ENCODE measurements around the gene CDC42SE2. TPM values are rescaled to one million over a fixed set of nuclear protein-coding genes. Genes with fewer than 3 reads are reported as not detected.

CDC42SE2 gene
- total RNA-seq, 2 donors from 2014 or later = 74.2 to 110 TPM

DNA sequence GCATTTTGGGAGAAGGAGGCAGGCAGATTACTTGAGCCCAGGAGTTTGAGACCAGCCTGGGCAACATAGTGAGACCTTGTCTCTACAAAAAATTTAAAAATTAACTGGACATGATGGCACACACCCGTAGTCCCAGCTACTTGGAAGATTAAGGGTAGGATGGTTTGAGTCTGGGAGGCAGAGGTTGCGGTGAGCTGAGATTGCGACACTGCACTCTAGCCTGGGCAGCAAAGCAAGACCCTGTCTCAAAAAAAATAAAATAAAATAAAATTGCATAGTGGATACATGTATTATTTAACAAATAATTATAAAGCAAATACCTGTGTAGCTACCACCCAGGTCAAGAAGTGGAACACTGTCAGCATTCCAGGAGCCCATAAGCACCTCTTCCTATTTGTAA is 90.1 kb downstream of the CDC42SE2 start:
- H3K4me3 ChIP-seq = no peak overlapping the region
- H3K36me3 ChIP-seq = no peaks in the 10 kb centered on the region
- no peak overlapping the region for H3K9ac ChIP-seq (ENCODE audit: low read depth in 2 of 2, low read length in 2 of 2)
- TF ChIP-seq, protein P1, sequence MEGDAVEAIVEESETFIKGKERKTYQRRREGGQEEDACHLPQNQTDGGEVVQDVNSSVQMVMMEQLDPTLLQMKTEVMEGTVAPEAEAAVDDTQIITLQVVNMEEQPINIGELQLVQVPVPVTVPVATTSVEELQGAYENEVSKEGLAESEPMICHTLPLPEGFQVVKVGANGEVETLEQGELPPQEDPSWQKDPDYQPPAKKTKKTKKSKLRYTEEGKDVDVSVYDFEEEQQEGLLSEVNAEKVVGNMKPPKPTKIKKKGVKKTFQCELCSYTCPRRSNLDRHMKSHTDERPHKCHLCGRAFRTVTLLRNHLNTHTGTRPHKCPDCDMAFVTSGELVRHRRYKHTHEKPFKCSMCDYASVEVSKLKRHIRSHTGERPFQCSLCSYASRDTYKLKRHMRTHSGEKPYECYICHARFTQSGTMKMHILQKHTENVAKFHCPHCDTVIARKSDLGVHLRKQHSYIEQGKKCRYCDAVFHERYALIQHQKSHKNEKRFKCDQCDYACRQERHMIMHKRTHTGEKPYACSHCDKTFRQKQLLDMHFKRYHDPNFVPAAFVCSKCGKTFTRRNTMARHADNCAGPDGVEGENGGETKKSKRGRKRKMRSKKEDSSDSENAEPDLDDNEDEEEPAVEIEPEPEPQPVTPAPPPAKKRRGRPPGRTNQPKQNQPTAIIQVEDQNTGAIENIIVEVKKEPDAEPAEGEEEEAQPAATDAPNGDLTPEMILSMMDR (IDR thresholded peaks at IDR 0.05) = no peak
- DNase-seq = no peak
- H3K27me3 ChIP-seq = no peaks in the 10 kb centered on the region
- H3K27ac ChIP-seq = no peak overlapping the region
- intact Hi-C loops (cut with DNase I) = no loop called here
- H3K9me3 ChIP-seq = no peaks in the 10 kb centered on the region
- no peaks in the 10 kb centered on the region for H3K4me1 ChIP-seq

DNA sequence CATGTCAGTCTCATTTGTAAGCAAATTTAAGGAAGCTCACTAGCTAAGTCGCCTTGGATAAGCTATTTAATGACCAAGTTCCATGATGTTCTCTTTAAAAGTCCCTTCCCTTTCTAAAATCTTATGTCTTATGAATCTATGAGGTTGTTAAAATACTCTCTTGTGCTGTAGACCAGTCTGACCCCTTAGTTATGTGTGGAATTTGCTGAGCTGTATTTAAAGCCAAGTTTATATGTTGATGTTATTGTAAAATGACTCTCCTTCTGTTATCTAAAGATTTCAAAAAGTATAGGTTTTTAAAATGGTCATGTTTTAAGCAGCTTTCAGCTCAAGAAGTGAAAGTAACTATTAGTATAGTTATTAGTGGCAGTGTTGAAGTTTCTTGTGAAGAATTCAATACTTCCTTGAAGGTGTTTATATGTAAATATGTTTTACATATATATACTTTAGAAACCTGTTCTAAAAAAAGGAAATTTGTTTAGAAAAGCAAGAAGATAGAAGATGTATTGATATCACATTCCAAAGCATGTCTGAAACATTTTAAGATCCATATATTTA is 92.2 kb downstream of the CDC42SE2 start:
- intact Hi-C loops (cut with DNase I) = no loop called here
- H3K27ac ChIP-seq = no peak overlapping the region
- H3K9me3 ChIP-seq = no peaks in the 10 kb centered on the region
- no peak for DNase-seq
- H3K36me3 ChIP-seq = no peaks in the 10 kb centered on the region
- TF ChIP-seq, protein P1 (IDR thresholded peaks at IDR 0.05) = no peak
- H3K4me1 ChIP-seq = no peaks in the 10 kb centered on the region
- no peak overlapping the region for H3K9ac ChIP-seq (ENCODE audit: low read depth in 2 of 2, low read length in 2 of 2)
- no peak overlapping the region for H3K4me3 ChIP-seq
- no peaks in the 10 kb centered on the region for H3K27me3 ChIP-seq

DNA sequence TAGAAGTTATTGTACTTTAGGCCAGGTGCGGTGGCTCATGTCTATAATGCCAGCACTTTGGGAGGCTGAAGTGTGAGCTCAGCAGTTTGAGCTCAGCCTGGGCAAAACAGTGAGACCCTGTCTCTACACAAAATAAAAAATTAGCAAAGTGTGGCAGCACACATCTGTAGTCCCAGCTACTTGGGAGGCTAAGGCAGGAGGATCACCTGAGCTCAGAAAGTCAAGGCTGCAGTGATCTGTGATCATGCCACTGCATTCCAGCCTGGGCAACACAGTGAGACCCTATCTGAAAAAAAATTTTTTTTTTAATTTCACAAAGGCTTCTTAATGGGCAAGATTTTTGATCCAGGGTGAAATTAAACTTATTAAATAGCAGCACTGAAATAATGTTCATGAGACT is 92.8 kb downstream of the CDC42SE2 start:
- intact Hi-C loops (cut with DNase I) = no loop called here
- no peak overlapping the region for H3K4me3 ChIP-seq
- no peak for DNase-seq
- H3K27me3 ChIP-seq = no peaks in the 10 kb centered on the region
- H3K4me1 ChIP-seq = no peaks in the 10 kb centered on the region
- H3K27ac ChIP-seq = no peak overlapping the region
- no peak overlapping the region for H3K9ac ChIP-seq (ENCODE audit: low read depth in 2 of 2, low read length in 2 of 2)
- TF ChIP-seq, protein P1 (IDR thresholded peaks at IDR 0.05) = no peak
- H3K36me3 ChIP-seq = no peaks in the 10 kb centered on the region
- H3K9me3 ChIP-seq = no peaks in the 10 kb centered on the region

DNA sequence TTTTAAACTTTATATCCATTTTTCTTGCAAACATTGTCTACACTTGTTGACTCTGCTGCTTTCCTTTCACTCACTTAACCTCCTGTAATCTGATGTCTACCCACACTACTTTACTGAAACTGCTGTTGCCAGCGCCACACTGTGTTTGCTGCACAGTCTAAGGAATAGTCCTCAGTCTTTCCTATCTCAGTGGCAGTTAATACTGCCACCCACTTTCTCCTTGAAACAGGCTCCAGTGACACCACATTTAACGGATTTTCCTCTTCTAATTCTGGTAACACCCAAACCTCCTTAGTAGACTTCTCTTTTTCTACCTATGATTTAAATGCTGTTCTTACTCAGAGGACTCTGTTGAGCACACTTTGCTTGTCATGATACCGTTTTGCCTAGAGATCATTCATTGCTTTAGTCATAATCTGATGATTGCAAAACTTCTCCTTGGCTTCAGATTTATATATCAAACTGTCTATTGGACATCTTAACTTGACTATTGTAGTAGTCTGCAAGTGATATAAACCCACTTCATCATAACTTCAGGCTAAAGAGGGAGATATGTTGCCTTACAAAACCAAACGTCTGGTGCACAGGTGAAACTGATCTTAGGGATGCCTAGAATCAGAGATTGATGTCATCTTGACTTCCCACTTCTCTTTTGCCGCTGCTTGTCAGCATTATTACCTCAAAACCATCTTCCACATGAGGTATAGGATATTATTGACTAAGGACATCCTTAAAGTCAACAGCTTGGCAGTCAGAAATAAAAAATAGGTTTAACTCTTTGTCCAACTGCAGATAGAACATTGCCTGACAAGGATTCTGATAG is 94.1 kb downstream of the CDC42SE2 start:
- no peak overlapping the region for H3K27ac ChIP-seq
- DNase-seq = no peak
- TF ChIP-seq, protein P1 (IDR thresholded peaks at IDR 0.05) = no peak

DNA sequence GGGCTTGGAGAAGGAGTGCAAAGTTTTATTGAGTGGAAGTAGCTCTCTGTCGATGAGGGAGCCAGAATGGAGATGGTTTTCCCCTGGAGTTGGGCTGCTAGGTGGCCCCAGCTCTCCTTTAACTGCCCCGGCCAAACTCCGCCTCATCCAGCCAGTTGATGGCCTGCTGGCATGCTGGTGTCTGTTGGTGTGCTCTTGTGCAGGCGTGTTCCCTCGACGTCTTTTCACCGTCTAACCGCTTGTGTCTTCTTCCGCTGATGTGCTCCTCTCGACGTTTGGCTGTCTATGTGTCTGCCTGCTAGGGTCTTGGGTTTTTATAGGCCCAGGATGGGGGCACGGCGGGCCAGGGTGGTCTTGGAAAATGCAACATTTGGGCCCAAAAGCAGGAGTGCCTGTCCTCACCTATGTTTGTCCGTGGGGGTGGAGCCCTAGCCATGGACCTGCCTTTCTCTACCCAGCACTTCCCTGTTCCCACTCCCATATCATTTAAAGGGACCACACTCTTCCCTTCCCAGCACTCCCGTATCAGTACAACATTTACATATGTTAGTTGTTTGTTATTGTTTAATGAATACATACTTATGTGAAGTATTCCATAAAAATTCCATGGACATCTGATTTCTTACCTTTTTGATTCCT is 97.9 kb downstream of the CDC42SE2 start:
- Histone ChIP-seq H3K36me3 (no peaks in the 10 kb centered on the region), H3K4me3 (no peak overlapping the region), H3K9ac (ENCODE audit: low read depth in 2 of 2, low read length in 2 of 2) (no peak overlapping the region), H3K9me3 (no peaks in the 10 kb centered on the region), H3K4me1 (no peaks in the 10 kb centered on the region), H3K27ac (no peak overlapping the region), H3K27me3 (no peaks in the 10 kb centered on the region)
- TF ChIP-seq, protein P1 (IDR thresholded peaks at IDR 0.05) = no peak
- intact Hi-C loops (cut with DNase I) = no loop called here
- no peak for DNase-seq

More for the DNA sequence above, 94.1 kb downstream of the CDC42SE2 start:
- intact Hi-C loops (cut with DNase I) = no loop called here
- Histone ChIP-seq H3K4me3 (no peak overlapping the region), H3K27me3 (no peaks in the 10 kb centered on the region), H3K4me1 (no peaks in the 10 kb centered on the region), H3K9ac (ENCODE audit: low read depth in 2 of 2, low read length in 2 of 2) (no peak overlapping the region), H3K36me3 (no peaks in the 10 kb centered on the region), H3K9me3 (no peaks in the 10 kb centered on the region)
